Endothelial cell of umbilical vein (primary cell): ENCODE measurements around the gene OR51G2.

Experiments
- EZH2 ChIP-seq: IDR thresholded peaks from 2 replicates; pipeline ENCODE4 v1.6.1; 2012; ENCODE audit warnings: borderline replicate concordance, low read depth, mild to moderate bottlenecking, moderate library complexity, low read length, inconsistent platforms; ENCODE audit not compliant: severe bottlenecking
- FOS ChIP-seq: IDR thresholded peaks from 2 replicates; pipeline ENCODE4 v1.6.1; 2011; ENCODE audit warnings: mild to moderate bottlenecking, low read length, moderate library complexity, borderline replicate concordance; ENCODE audit not compliant: insufficient read depth
- JUN ChIP-seq: IDR thresholded peaks from 2 replicates; pipeline ENCODE4 v1.6.1; 2011; ENCODE audit warnings: borderline replicate concordance, low read depth; ENCODE audit not compliant: insufficient read length, insufficient read depth
- POLR2A ChIP-seq: IDR thresholded peaks from 2 replicates; pipeline ENCODE4 v1.6.1; 2012; ENCODE audit warnings: low read depth, mild to moderate bottlenecking, control low read depth, low read length
- POLR2AphosphoS5 ChIP-seq: IDR thresholded peaks from 2 replicates; pipeline ENCODE4 v1.6.1; 2012; ENCODE audit warnings: low read depth, mild to moderate bottlenecking, control low read depth, low read length, moderate library complexity; ENCODE audit not compliant: insufficient read depth
- TF ChIP-seq, protein P1 (sequence below), 2 donors: IDR thresholded peaks; 1 replicate in 1 of 2; 2 replicates in 1 of 2; pipeline ENCODE4 v1.5.1; 2011; ENCODE audit warnings: low read length in 2 of 2, mild to moderate bottlenecking in 2 of 2, moderate library complexity in 2 of 2, control low read depth in 1 of 2, inconsistent platforms in 1 of 2, low read depth in 1 of 2; ENCODE audit not compliant: insufficient read depth in 1 of 2; ENCODE audit errors: extremely low read depth in 1 of 2
- TF ChIP-seq, protein P2 (sequence below): IDR thresholded peaks from 2 replicates; pipeline ENCODE4 v1.6.1; 2011; ENCODE audit not compliant: insufficient read depth, insufficient read length

DNA sequence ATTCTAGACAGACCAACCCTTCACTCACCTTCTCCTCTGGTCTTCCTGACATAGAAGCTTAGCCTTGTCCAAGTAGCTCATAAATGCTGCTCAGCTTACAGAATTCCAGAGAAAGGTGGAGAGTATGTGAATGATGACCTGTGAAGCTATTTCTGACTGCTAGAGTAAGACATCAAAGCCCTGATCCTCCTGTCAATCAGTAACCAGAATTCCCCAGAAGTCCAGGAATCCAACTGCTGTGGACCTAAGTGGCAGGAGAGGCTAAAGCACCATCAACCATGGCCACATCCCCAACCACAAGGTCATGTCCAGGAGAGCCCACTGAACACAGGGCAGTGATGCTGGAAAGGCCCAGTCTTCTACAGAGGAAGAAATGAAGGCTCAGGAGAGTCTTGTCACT is 2.6 kb downstream of the OR51G2 start:
- TF ChIP-seq, protein P1, sequence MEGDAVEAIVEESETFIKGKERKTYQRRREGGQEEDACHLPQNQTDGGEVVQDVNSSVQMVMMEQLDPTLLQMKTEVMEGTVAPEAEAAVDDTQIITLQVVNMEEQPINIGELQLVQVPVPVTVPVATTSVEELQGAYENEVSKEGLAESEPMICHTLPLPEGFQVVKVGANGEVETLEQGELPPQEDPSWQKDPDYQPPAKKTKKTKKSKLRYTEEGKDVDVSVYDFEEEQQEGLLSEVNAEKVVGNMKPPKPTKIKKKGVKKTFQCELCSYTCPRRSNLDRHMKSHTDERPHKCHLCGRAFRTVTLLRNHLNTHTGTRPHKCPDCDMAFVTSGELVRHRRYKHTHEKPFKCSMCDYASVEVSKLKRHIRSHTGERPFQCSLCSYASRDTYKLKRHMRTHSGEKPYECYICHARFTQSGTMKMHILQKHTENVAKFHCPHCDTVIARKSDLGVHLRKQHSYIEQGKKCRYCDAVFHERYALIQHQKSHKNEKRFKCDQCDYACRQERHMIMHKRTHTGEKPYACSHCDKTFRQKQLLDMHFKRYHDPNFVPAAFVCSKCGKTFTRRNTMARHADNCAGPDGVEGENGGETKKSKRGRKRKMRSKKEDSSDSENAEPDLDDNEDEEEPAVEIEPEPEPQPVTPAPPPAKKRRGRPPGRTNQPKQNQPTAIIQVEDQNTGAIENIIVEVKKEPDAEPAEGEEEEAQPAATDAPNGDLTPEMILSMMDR (IDR thresholded peaks at IDR 0.05; ENCODE audit: extremely low read depth in 1 of 2, insufficient read depth in 1 of 2, low read depth in 1 of 2, low read length in 2 of 2) = no peak
- TF ChIP-seq EZH2 = no peak
- TF ChIP-seq POLR2AphosphoS5 = no peak
- TF ChIP-seq JUN = no peak
- no peak for TF ChIP-seq POLR2A
- TF ChIP-seq, protein P2, sequence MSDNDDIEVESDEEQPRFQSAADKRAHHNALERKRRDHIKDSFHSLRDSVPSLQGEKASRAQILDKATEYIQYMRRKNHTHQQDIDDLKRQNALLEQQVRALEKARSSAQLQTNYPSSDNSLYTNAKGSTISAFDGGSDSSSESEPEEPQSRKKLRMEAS = no peak
- no peak for TF ChIP-seq FOS
